Mucosa of stomach (tissue), 1 donor: ENCODE data around the gene UBE2L5.
A peak's percentile ranks its signal among the peaks of the same experiment; 100 is the strongest.

Source experiments
- H3K27me3 ChIP-seq: one replicate; pipeline ENCODE4 v1.7.0; 2013; ENCODE audit warnings: mild to moderate bottlenecking, low read length; ENCODE audit not compliant: control insufficient read depth, insufficient read depth
- H3K36me3 ChIP-seq: one replicate; pipeline ENCODE4 v1.7.0; 2013; ENCODE audit warnings: low read length; ENCODE audit not compliant: control insufficient read depth, insufficient read depth
- H3K4me1 ChIP-seq: one replicate; pipeline ENCODE4 v1.7.0; 2013; ENCODE audit warnings: mild to moderate bottlenecking, low read length; ENCODE audit not compliant: control insufficient read depth, insufficient read depth
- H3K4me3 ChIP-seq: one replicate; pipeline ENCODE4 v1.7.0; 2013; ENCODE audit warnings: low read length
- H3K9ac ChIP-seq: one replicate; pipeline ENCODE4 v1.7.0; 2013; ENCODE audit warnings: mild to moderate bottlenecking, low read length, moderate library complexity
- H3K9me3 ChIP-seq: one replicate; pipeline ENCODE4 v1.7.0; 2013; ENCODE audit warnings: mild to moderate bottlenecking, low read length, moderate library complexity; ENCODE audit not compliant: control insufficient read depth
- donor health status: Pancreatic carcinoma.

Gene UBE2L5

DNA sequence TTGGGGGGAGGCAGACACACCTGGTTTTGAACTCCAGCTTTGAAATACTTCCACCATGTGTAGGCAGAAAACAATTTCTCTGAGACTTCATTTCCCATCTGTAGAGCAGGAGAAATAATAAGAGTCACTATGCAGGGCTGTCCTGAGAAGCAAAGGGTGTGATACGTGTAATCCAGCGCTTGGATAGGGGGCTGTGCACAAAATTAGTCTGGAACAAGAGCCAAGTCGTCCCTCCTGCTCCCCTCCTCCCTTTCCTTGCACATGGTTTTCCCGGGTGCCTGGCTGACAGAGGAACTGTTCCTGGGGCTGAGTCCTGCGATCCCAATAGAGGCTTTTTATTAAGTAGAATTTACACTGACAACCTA lies 29.6 kb upstream of the UBE2L5 start:
- H3K9me3 ChIP-seq = no peaks in the 10 kb centered on the region
- no peaks in the 10 kb centered on the region for H3K36me3 ChIP-seq

DNA sequence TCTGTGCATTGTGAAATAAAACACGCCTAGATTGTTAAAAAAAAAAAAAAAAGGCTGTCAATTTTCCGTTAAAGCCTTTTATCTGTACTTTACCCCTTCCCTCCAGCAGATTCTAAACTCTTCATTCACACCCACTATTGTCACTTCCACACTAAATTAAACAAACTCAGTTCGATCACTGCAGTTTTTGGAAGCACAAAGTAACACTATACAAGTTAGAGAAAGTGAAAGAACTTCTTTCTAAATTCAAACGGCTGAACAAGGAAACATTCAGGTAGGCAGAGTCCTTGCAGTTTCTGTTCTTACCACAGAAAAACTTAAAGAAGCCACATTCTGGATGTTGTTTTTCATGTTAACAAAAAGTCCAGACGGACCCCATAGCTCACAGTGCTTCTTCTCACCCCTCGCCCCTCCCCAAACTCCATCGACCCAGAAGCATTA lies 27.5 kb upstream of the UBE2L5 start:
- no peaks in the 10 kb centered on the region for H3K36me3 ChIP-seq
- no peaks in the 10 kb centered on the region for H3K9me3 ChIP-seq
- no peaks in the 10 kb centered on the region for H3K27me3 ChIP-seq
- H3K4me1 ChIP-seq = peaks cover 4% of the 10 kb centered on the region
- peak overlapping the region; percentile 85 for H3K4me3 ChIP-seq
- peak overlapping the region; percentile 98 for H3K9ac ChIP-seq

More for the DNA sequence above, 29.6 kb upstream of the UBE2L5 start:
- Histone ChIP-seq H3K27me3 (no peaks in the 10 kb centered on the region), H3K9ac (no peak overlapping the region), H3K4me1 (peaks cover 4% of the 10 kb centered on the region), H3K4me3 (no peak overlapping the region)

- peak overlapping the region; percentile 98 for H3K9ac ChIP-seq
Observed at GRCh38 chr13:30395192-30396158, 26.8 kb upstream of the UBE2L5 start.

GRCh38 chr13:30396434-30397075 lies 25.7 kb upstream of the UBE2L5 start:
- H3K9me3 ChIP-seq = no peaks in the 10 kb centered on the region
- no peak overlapping the region for H3K9ac ChIP-seq

More at GRCh38 chr13:30395192-30396158, 26.8 kb upstream of the UBE2L5 start:
- Histone ChIP-seq H3K4me3 (peak overlapping the region; percentile 85), H3K27me3 (no peaks in the 10 kb centered on the region), H3K36me3 (no peaks in the 10 kb centered on the region), H3K9me3 (no peaks in the 10 kb centered on the region), H3K4me1 (peaks cover 4% of the 10 kb centered on the region)

DNA sequence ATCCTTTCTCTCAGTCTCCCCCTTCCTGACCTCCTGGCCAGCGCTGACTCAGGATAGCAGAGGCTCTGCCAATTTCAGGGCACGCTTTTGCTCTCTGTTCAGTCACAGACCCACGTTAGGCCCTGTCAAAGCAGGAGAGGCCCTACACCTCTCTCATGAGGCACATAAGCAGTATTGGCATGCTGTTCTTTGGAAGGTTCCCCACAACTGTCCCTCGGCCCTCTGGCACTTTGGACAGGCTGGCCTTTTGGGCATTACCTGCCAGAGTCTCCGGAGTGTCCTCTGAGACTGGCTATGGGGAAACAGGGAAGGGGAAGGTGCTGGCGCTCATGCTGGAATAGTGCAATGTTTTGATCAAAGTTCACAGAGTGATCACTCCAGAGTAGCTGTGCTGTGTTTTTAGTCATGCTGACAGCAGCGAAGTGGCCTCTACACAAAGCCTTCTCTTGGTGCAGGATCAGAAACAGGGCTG lies 23.7 kb upstream of the UBE2L5 start:
- Histone ChIP-seq H3K36me3 (no peaks in the 10 kb centered on the region), H3K27me3 (no peaks in the 10 kb centered on the region), H3K4me3 (no peak overlapping the region), H3K9ac (no peak overlapping the region), H3K4me1 (peaks cover 4% of the 10 kb centered on the region), H3K9me3 (no peaks in the 10 kb centered on the region)

More at GRCh38 chr13:30396434-30397075, 25.7 kb upstream of the UBE2L5 start:
- Histone ChIP-seq H3K4me1 (peaks cover 4% of the 10 kb centered on the region), H3K4me3 (no peak overlapping the region), H3K36me3 (no peaks in the 10 kb centered on the region), H3K27me3 (no peaks in the 10 kb centered on the region)

DNA sequence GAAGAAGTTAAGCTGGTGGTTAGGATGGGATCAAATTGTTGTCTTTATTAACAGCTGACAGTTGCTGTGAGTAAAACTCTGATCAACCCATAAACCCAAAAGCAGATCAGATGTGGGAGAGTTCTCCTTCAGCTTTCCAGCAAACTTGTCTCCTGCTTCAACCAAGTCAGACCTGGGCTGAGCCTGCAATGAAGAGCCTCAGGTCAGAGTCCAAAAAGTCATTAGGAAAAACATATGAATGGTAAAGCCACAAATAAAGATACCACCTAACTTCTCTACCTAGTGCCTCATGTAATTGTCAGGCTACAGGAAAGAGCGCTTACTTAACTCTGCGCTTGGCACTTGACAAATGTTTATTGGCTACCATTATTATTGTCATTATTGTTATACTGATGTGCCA lies 21.9 kb upstream of the UBE2L5 start:
- Histone ChIP-seq H3K9ac (no peak overlapping the region), H3K9me3 (no peaks in the 10 kb centered on the region), H3K4me1 (peaks cover 4% of the 10 kb centered on the region), H3K36me3 (no peaks in the 10 kb centered on the region), H3K4me3 (no peak overlapping the region), H3K27me3 (no peaks in the 10 kb centered on the region)

DNA sequence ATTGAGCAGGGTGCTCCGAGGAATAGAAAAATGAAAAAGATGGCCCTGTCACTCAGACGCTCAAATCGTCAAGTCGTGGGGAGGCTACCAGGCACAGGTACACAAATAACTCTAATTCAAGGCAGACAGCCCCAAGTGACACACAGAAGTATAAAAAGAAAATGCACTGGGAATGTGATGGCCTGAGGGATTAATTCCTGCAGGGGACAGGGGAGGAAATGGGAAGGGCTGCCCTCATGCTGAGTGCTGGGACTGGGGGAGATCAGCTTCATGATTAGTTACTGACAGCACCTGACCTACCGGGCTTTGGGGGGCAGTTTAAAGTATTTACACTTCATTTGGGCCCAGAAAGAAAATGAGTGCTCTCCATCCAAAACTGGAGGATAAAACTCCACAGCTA lies 20.9 kb upstream of the UBE2L5 start:
- H3K9ac ChIP-seq = no peak overlapping the region
- H3K27me3 ChIP-seq = no peaks in the 10 kb centered on the region
- H3K4me3 ChIP-seq = no peak overlapping the region
- H3K36me3 ChIP-seq = no peaks in the 10 kb centered on the region
- H3K9me3 ChIP-seq = no peaks in the 10 kb centered on the region
- peaks cover 2% of the 10 kb centered on the region for H3K4me1 ChIP-seq

DNA sequence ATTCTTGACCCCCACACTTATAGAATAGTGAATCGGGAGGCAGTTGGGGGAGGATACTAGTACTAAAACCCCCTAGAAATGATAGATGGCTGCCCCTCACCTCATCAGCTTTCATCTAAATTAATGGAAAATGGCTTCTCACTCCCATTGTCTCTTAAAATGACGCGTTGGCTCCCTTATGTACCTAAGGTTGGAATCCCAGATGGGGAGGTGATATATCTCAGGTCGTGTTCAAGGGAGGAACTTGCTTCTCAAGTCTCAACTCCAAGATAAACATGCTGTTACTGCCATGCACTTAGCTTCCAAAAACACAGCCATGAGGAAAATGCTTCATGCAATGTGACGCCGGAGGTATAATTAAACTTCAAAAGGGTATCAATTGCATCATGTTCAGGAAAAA lies 18.8 kb upstream of the UBE2L5 start:
- no peaks in the 10 kb centered on the region for H3K27me3 ChIP-seq
- H3K9me3 ChIP-seq = no peaks in the 10 kb centered on the region
- no peak overlapping the region for H3K4me3 ChIP-seq
- no peaks in the 10 kb centered on the region for H3K36me3 ChIP-seq
- H3K9ac ChIP-seq = no peak overlapping the region
- peaks cover 3% of the 10 kb centered on the region for H3K4me1 ChIP-seq

- peaks cover 3% of the 10 kb centered on the region for H3K4me1 ChIP-seq
- H3K36me3 ChIP-seq = no peaks in the 10 kb centered on the region
- H3K9me3 ChIP-seq = no peaks in the 10 kb centered on the region
- H3K4me3 ChIP-seq = no peak overlapping the region
- no peaks in the 10 kb centered on the region for H3K27me3 ChIP-seq
- H3K9ac ChIP-seq = no peak overlapping the region
Observed at GRCh38 chr13:30404207-30404606, 18.1 kb upstream of the UBE2L5 start.

DNA sequence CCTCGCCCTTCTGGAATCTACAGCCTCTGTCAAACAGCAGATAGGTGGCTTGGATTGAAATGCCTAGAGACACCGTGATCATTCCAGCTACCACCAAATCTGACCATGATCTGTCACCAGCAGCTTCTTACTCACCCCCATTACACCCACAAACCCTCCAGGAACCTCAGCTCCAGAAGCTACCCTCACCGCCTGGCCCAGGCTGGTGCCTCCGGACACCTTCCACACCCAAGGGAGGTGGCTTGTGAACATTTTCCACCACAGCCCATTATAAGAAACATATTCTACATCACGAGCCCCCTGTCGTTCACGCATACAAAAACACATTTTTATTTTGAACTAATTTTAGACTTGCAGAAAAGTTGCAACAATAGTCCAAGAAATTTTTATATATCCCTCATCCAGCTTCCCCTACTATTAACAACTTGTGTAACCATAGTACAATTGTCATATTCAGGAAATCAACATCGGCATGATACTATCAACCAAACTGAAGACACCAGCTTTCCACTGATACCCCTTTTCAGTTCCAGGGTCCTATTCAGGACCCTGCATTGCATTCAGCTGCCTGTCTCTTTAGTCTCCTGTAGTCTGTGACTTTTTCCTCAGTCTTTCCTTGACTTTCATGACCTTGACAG lies 15.4 kb upstream of the UBE2L5 start:
- Histone ChIP-seq H3K9me3 (no peaks in the 10 kb centered on the region), H3K4me3 (no peak overlapping the region), H3K9ac (no peak overlapping the region), H3K36me3 (no peaks in the 10 kb centered on the region), H3K27me3 (no peaks in the 10 kb centered on the region), H3K4me1 (peaks cover 3% of the 10 kb centered on the region)

GRCh38 chr13:30408319-30409101 lies 13.8 kb upstream of the UBE2L5 start:
- no peaks in the 10 kb centered on the region for H3K9me3 ChIP-seq
- H3K9ac ChIP-seq = peak overlapping the region; percentile 54
- H3K4me3 ChIP-seq = peak overlapping the region; percentile 28
- H3K4me1 ChIP-seq = peaks cover 3% of the 10 kb centered on the region
- no peaks in the 10 kb centered on the region for H3K27me3 ChIP-seq
- no peaks in the 10 kb centered on the region for H3K36me3 ChIP-seq
